K562 (cell line): ENCODE results near the gene MTHFR.

Source experiments
- KLF13 ChIP-seq: fragments of 450-650 bp; IDR thresholded peaks from 2 replicates; pipeline ENCODE4 v1.6.1; 2016; ENCODE audit warnings: missing genetic modification characterization, low read depth, mild to moderate bottlenecking, missing compliant biosample characterization, moderate library complexity, borderline replicate concordance
- NR2C2 ChIP-seq, 2 experiments: fragments of 200-800 bp in 1 of 2; sonication (Bioruptor generic) in 1 of 2; sonication (generic) in 1 of 2; formaldehyde crosslinking in 1 of 2; IDR thresholded peaks; 2 replicates each; pipeline versions ENCODE4 v1.6.1 to v1.8.0; 2016 to 2022; ENCODE audit warnings: mild to moderate bottlenecking in 1 of 2, missing compliant biosample characterization in 1 of 2, missing genetic modification characterization in 1 of 2, missing genetic modification reagents in 1 of 2
- TCF3 ChIP-seq: sonication (generic); formaldehyde crosslinking; IDR thresholded peaks from 2 replicates; pipeline ENCODE4 v1.4.0; 2020; ENCODE audit warnings: mild to moderate bottlenecking, missing genetic modification reagents
- ZNF175 ChIP-seq: fragments of 200-800 bp; sonication (Bioruptor generic); IDR thresholded peaks from 2 replicates; pipeline ENCODE4 v1.6.1; 2016; ENCODE audit warnings: low read depth, mild to moderate bottlenecking, missing genetic modification characterization, missing compliant biosample characterization
- ZSCAN29 ChIP-seq: fragments of 450-650 bp; IDR thresholded peaks from 2 replicates; pipeline ENCODE4 v1.6.1; 2017
- TF ChIP-seq, protein P1 (sequence below), 3 experiments: IDR thresholded peaks in 2 of 3; conservative IDR thresholded peaks in 1 of 3; 2 replicates each; pipeline ENCODE4 v1.5.1; 2011 to 2012; ENCODE audit warnings: low read length in 3 of 3, mild to moderate bottlenecking in 3 of 3, control low read depth in 2 of 3, improper control_type of control experiment in 1 of 3, inconsistent platforms in 1 of 3, low read depth in 1 of 3, mixed read lengths in 1 of 3, moderate library complexity in 1 of 3; ENCODE audit not compliant: insufficient read depth in 2 of 3

GRCh38 chr1:11837767-11838348, 32.1 kb upstream of the MTHFR start:
- TF ChIP-seq, protein P1, sequence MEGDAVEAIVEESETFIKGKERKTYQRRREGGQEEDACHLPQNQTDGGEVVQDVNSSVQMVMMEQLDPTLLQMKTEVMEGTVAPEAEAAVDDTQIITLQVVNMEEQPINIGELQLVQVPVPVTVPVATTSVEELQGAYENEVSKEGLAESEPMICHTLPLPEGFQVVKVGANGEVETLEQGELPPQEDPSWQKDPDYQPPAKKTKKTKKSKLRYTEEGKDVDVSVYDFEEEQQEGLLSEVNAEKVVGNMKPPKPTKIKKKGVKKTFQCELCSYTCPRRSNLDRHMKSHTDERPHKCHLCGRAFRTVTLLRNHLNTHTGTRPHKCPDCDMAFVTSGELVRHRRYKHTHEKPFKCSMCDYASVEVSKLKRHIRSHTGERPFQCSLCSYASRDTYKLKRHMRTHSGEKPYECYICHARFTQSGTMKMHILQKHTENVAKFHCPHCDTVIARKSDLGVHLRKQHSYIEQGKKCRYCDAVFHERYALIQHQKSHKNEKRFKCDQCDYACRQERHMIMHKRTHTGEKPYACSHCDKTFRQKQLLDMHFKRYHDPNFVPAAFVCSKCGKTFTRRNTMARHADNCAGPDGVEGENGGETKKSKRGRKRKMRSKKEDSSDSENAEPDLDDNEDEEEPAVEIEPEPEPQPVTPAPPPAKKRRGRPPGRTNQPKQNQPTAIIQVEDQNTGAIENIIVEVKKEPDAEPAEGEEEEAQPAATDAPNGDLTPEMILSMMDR (IDR thresholded peaks at IDR 0.05 in 2 of 3, conservative IDR thresholded peaks at IDR 0.05 in 1 of 3; ENCODE audit: insufficient read depth in 2 of 3, low read depth in 1 of 3, low read length in 3 of 3): no peak
- TF ChIP-seq TCF3 (CRISPR knock-in tag): no peak
- TF ChIP-seq ZNF175 (CRISPR knock-in tag): no peak
- no peak for TF ChIP-seq KLF13 (tag)
- TF ChIP-seq ZSCAN29: no peak
- no peak for TF ChIP-seq NR2C2 (CRISPR knock-in tag; IDR thresholded peaks at IDR 0.05)
- no peak for TF ChIP-seq NR2C2 (tag; IDR thresholded peaks at IDR 0.05)
